ENCODE measurements around the gene CMSS1. TPM values are rescaled to one million over a fixed set of nuclear protein-coding genes. Genes with fewer than 3 reads are reported as not detected.

The CMSS1 gene
- total RNA-seq, 2 donors from 2014 or later = 18.9 to 20.4 TPM

GRCh38 chr3:100108464-100109079 lies 290.9 kb downstream of the CMSS1 start:
- H3K27me3 Mint-ChIP-seq = no peaks in the 10 kb centered on the region
- no peak for DNase-seq
- H3K4me3 Mint-ChIP-seq = no peak overlapping the region
- no peak overlapping the region for H3K27ac Mint-ChIP-seq
- H3K9me3 ChIP-seq (ENCODE audit: control insufficient read depth, low read length, poor library complexity, severe bottlenecking) = no peaks in the 10 kb centered on the region
- H3K4me1 Mint-ChIP-seq = no peaks in the 10 kb centered on the region
- no peak for ATAC-seq
- no peaks in the 10 kb centered on the region for H3K36me3 Mint-ChIP-seq (ENCODE audit: low read depth)

- Mint-ChIP-seq H3K4me1 (no peaks in the 10 kb centered on the region), H3K36me3 (ENCODE audit: low read depth) (no peaks in the 10 kb centered on the region), H3K4me3 (no peak overlapping the region), H3K27me3 (no peaks in the 10 kb centered on the region), H3K27ac (no peak overlapping the region)
- DNase-seq (no peak), ATAC-seq (no peak)
- H3K9me3 ChIP-seq (ENCODE audit: control insufficient read depth, low read length, poor library complexity, severe bottlenecking) = no peaks in the 10 kb centered on the region
Measured at GRCh38 chr3:100110162-100110561, 292.5 kb downstream of the CMSS1 start.

- no peaks in the 10 kb centered on the region for H3K9me3 ChIP-seq (ENCODE audit: control insufficient read depth, low read length, poor library complexity, severe bottlenecking)
- Mint-ChIP-seq H3K27me3 (no peaks in the 10 kb centered on the region), H3K4me3 (no peak overlapping the region), H3K27ac (no peak overlapping the region), H3K36me3 (ENCODE audit: low read depth) (no peaks in the 10 kb centered on the region), H3K4me1 (no peaks in the 10 kb centered on the region)
- DNase-seq (no peak), ATAC-seq (no peak)
Measured at GRCh38 chr3:100111728-100112127, 294.1 kb downstream of the CMSS1 start.

- DNase-seq = no peak
- H3K36me3 Mint-ChIP-seq (ENCODE audit: low read depth) = no peaks in the 10 kb centered on the region
- no peak overlapping the region for H3K4me3 Mint-ChIP-seq
Measured at GRCh38 chr3:100113723-100114412, 296.2 kb downstream of the CMSS1 start.

GRCh38 chr3:100114413-100115030 lies 296.9 kb downstream of the CMSS1 start, which contains the start of gene FILIP1L:
Gene FILIP1L (minus strand): TSS chr3:100114501.
- no peak for DNase-seq
- no peak for ATAC-seq
- no peak within 1 kb of the TSS for H3K4me3 Mint-ChIP-seq
- peak within 1 kb of the TSS; percentile 11 for H3K27ac Mint-ChIP-seq
- H3K4me1 Mint-ChIP-seq = no peaks in the 10 kb centered on the region
- no peaks in the 10 kb centered on the region for H3K27me3 Mint-ChIP-seq
- H3K9me3 ChIP-seq (ENCODE audit: control insufficient read depth, low read length, poor library complexity, severe bottlenecking) = no peaks in the 10 kb centered on the region
- no peaks in the 10 kb centered on the region for H3K36me3 Mint-ChIP-seq (ENCODE audit: low read depth)

More at GRCh38 chr3:100113723-100114412, 296.2 kb downstream of the CMSS1 start:
- Mint-ChIP-seq H3K27ac (peak overlapping the region; percentile 11), H3K4me1 (no peaks in the 10 kb centered on the region), H3K27me3 (no peaks in the 10 kb centered on the region)
- no peak for ATAC-seq
- no peaks in the 10 kb centered on the region for H3K9me3 ChIP-seq (ENCODE audit: control insufficient read depth, low read length, poor library complexity, severe bottlenecking)

GRCh38 chr3:100117093-100117492 lies 299.4 kb downstream of the CMSS1 start:
- DNase-seq = no peak
- H3K9me3 ChIP-seq (ENCODE audit: control insufficient read depth, low read length, poor library complexity, severe bottlenecking) = peaks cover 2% of the 10 kb centered on the region
- ATAC-seq = no peak
- no peaks in the 10 kb centered on the region for H3K36me3 Mint-ChIP-seq (ENCODE audit: low read depth)
- H3K4me3 Mint-ChIP-seq = no peak overlapping the region
- H3K27ac Mint-ChIP-seq = no peak overlapping the region
- no peaks in the 10 kb centered on the region for H3K4me1 Mint-ChIP-seq
- no peaks in the 10 kb centered on the region for H3K27me3 Mint-ChIP-seq

GRCh38 chr3:100120012-100120411 lies 302.4 kb downstream of the CMSS1 start:
- DNase-seq = no peak
- H3K27me3 Mint-ChIP-seq = no peaks in the 10 kb centered on the region
- H3K4me1 Mint-ChIP-seq = peaks cover 7% of the 10 kb centered on the region
- H3K4me3 Mint-ChIP-seq = no peak overlapping the region
- peaks cover 2% of the 10 kb centered on the region for H3K9me3 ChIP-seq (ENCODE audit: control insufficient read depth, low read length, poor library complexity, severe bottlenecking)
- no peak for ATAC-seq
- no peak overlapping the region for H3K27ac Mint-ChIP-seq
- H3K36me3 Mint-ChIP-seq (ENCODE audit: low read depth) = peaks cover 7% of the 10 kb centered on the region

- no peak for ATAC-seq
- no peaks in the 10 kb centered on the region for H3K27me3 Mint-ChIP-seq
- H3K9me3 ChIP-seq (ENCODE audit: control insufficient read depth, low read length, poor library complexity, severe bottlenecking) = peaks cover 2% of the 10 kb centered on the region
- H3K36me3 Mint-ChIP-seq (ENCODE audit: low read depth) = peaks cover 8% of the 10 kb centered on the region
- H3K27ac Mint-ChIP-seq = no peak overlapping the region
- no peak overlapping the region for H3K4me3 Mint-ChIP-seq
- no peak for DNase-seq
- peaks cover 11% of the 10 kb centered on the region for H3K4me1 Mint-ChIP-seq
Measured at GRCh38 chr3:100120693-100121092, 303.0 kb downstream of the CMSS1 start.

GRCh38 chr3:100122321-100122720 lies 304.7 kb downstream of the CMSS1 start:
- H3K36me3 Mint-ChIP-seq (ENCODE audit: low read depth) = peaks cover 8% of the 10 kb centered on the region
- DNase-seq (no peak), ATAC-seq (no peak)
- H3K27ac Mint-ChIP-seq = no peak overlapping the region
- peaks cover 11% of the 10 kb centered on the region for H3K4me1 Mint-ChIP-seq
- H3K4me3 Mint-ChIP-seq = no peak overlapping the region
- H3K9me3 ChIP-seq (ENCODE audit: control insufficient read depth, low read length, poor library complexity, severe bottlenecking) = peaks cover 2% of the 10 kb centered on the region
- H3K27me3 Mint-ChIP-seq = no peaks in the 10 kb centered on the region

- peaks cover 2% of the 10 kb centered on the region for H3K9me3 ChIP-seq (ENCODE audit: control insufficient read depth, low read length, poor library complexity, severe bottlenecking)
- Mint-ChIP-seq H3K4me3 (no peak overlapping the region), H3K27me3 (no peaks in the 10 kb centered on the region), H3K27ac (no peak overlapping the region), H3K4me1 (peaks cover 11% of the 10 kb centered on the region), H3K36me3 (ENCODE audit: low read depth) (peaks cover 8% of the 10 kb centered on the region)
- ATAC-seq = no peak
- no peak for DNase-seq
Measured at GRCh38 chr3:100123112-100123511, 305.4 kb downstream of the CMSS1 start.

- Mint-ChIP-seq H3K27ac (no peak overlapping the region), H3K4me3 (no peak overlapping the region), H3K36me3 (ENCODE audit: low read depth) (peaks cover 8% of the 10 kb centered on the region), H3K4me1 (peaks cover 11% of the 10 kb centered on the region), H3K27me3 (no peaks in the 10 kb centered on the region)
- no peak for DNase-seq
- H3K9me3 ChIP-seq (ENCODE audit: control insufficient read depth, low read length, poor library complexity, severe bottlenecking) = peaks cover 2% of the 10 kb centered on the region
- no peak for ATAC-seq
Measured at GRCh38 chr3:100124201-100124761, 306.6 kb downstream of the CMSS1 start.

- peaks cover 2% of the 10 kb centered on the region for H3K9me3 ChIP-seq (ENCODE audit: control insufficient read depth, low read length, poor library complexity, severe bottlenecking)
- peaks cover 8% of the 10 kb centered on the region for H3K36me3 Mint-ChIP-seq (ENCODE audit: low read depth)
- ATAC-seq = no peak
Measured at GRCh38 chr3:100125161-100125938, 307.7 kb downstream of the CMSS1 start.

GRCh38 chr3:100127792-100128191 lies 310.1 kb downstream of the CMSS1 start:
- H3K4me3 Mint-ChIP-seq = no peak overlapping the region
- peaks cover 11% of the 10 kb centered on the region for H3K4me1 Mint-ChIP-seq
- peaks cover 8% of the 10 kb centered on the region for H3K36me3 Mint-ChIP-seq (ENCODE audit: low read depth)
- ATAC-seq (no peak), DNase-seq (no peak)
- H3K27ac Mint-ChIP-seq = no peak overlapping the region
- H3K27me3 Mint-ChIP-seq = no peaks in the 10 kb centered on the region
- no peaks in the 10 kb centered on the region for H3K9me3 ChIP-seq (ENCODE audit: control insufficient read depth, low read length, poor library complexity, severe bottlenecking)

More at GRCh38 chr3:100125161-100125938, 307.7 kb downstream of the CMSS1 start:
- no peak for DNase-seq
- Mint-ChIP-seq H3K4me1 (peaks cover 11% of the 10 kb centered on the region), H3K27me3 (no peaks in the 10 kb centered on the region), H3K4me3 (no peak overlapping the region), H3K27ac (no peak overlapping the region)
